DOHH2 (cell line): Measurements from ENCODE around the gene TMEM182.

Experiments used
- EZH2phosphoT487 ChIP-seq: fragments of 200-600 bp; sonication (generic); IDR thresholded peaks from 2 replicates; pipeline ENCODE4 v1.6.1; 2017; ENCODE audit warnings: borderline replicate concordance, mild to moderate bottlenecking, antibody characterized with exemption, low read length, moderate library complexity, mixed read lengths
- TF ChIP-seq, protein P1 (sequence below): fragments of 200-600 bp; sonication (generic); IDR thresholded peaks from one replicate; pipeline ENCODE4 v1.5.1; 2014; ENCODE audit warnings: antibody characterized with exemption, mild to moderate bottlenecking, low read depth, low read length; ENCODE audit not compliant: poor library complexity, severe bottlenecking

DNA sequence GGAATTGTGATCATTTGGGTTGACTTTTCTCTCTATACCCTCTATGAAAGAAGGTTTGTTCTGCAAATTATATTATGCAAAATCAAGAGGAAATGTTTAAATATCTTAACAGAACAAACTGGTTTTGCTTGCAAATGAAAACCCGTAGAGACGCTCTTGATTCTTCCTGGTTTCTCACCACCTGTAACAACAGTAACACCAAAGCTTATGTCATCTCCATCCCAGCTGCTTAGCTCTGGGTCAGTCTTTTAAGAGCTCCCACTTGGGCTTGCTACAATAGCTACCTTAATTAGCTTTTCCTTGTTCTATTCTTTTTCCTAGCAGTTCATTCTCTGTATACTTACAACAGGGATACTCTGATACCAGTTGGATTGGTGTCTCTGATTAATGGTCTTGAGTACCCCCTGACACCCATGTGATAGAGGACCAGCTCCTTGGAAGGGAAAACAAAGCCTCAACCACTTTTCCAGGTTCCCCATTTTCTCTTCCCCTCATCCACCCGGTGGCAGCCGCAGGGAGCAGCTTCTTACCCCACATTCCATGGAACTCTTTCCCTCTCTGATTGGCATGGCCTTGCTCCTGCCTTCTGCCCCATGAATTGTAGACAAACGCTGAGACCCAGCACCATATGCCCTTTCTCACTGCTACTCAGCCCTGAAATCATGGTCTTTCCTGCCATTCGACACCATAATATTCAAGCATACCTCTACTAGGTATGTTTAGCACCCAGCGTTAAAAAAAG is 27.7 kb downstream of the TMEM182 start:
- TF ChIP-seq, protein P1, sequence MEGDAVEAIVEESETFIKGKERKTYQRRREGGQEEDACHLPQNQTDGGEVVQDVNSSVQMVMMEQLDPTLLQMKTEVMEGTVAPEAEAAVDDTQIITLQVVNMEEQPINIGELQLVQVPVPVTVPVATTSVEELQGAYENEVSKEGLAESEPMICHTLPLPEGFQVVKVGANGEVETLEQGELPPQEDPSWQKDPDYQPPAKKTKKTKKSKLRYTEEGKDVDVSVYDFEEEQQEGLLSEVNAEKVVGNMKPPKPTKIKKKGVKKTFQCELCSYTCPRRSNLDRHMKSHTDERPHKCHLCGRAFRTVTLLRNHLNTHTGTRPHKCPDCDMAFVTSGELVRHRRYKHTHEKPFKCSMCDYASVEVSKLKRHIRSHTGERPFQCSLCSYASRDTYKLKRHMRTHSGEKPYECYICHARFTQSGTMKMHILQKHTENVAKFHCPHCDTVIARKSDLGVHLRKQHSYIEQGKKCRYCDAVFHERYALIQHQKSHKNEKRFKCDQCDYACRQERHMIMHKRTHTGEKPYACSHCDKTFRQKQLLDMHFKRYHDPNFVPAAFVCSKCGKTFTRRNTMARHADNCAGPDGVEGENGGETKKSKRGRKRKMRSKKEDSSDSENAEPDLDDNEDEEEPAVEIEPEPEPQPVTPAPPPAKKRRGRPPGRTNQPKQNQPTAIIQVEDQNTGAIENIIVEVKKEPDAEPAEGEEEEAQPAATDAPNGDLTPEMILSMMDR = no peak
- TF ChIP-seq EZH2phosphoT487 = no peak
